ENCODE data around the gene PNPLA6.
A peak's percentile ranks its signal among the peaks of the same experiment; 100 is the strongest.

PNPLA6 gene

DNA sequence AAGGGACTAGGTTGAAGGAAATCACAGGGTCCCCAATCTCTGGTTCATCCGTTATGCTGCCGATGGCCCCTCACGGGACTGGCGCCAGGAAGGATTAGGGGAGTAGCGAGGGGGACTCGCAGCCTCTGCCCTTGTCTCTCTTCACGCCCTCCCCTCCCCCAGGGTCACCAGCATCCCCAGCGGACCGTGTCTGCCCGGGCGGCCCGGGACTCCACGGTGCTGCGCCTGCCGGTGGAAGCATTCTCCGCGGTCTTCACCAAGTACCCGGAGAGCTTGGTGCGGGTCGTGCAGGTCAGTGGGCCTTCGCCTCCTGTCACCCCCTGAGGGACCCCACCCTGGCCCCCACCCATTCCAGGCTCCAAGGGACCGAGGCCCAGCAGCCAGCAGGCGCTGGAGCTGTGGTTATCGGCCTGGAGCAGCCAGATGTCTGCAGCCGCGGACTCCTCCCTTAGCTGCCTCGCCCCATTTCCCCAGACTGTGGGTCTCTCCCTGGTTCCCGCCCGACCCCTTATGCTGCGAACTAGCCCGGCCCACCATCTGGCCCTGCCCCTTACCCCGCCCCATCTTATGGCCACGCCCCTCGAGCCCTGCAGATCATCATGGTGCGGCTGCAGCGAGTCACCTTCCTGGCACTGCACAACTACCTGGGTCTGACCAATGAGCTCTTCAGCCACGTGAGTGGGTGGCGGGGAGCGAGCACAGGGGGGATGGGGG is 5.4 kb downstream of the PNPLA6 start:
- Histone ChIP-seq H3K4me3 (ENCODE audit: low read length in 2 of 2) (no peak overlapping the region), H3K14ac (ENCODE audit: low read length) (no peak overlapping the region), H2AK5ac (ENCODE audit: low read depth, low read length) (no peak overlapping the region), H2BK120ac (ENCODE audit: low read depth, low read length) (no peak overlapping the region), H2AFZ (ENCODE audit: low read length) (no peak overlapping the region), H2BK15ac (ENCODE audit: low read length) (no peak overlapping the region), H2BK5ac (ENCODE audit: low read length) (no peak overlapping the region), H3K27ac (replicated peaks; ENCODE audit: low read length) (no peak overlapping the region), H3K79me1 (ENCODE audit: low read depth, low read length) (peaks cover 2% of the 10 kb centered on the region), H3K23ac (ENCODE audit: low read depth, low read length, poor library complexity) (peak overlapping the region; percentile 80), H3K4ac (ENCODE audit: low read length) (no peak overlapping the region), H3K9ac (ENCODE audit: low read depth, low read length, poor library complexity) (peak overlapping the region; percentile 21), H3K18ac (ENCODE audit: low read length) (no peak overlapping the region), H3K36me3 (replicated peaks in 1 of 2; ENCODE audit: control insufficient read depth in 2 of 2, insufficient read depth in 2 of 2, low read length in 2 of 2) (peaks cover 29 to 31% of the 10 kb centered on the region in 2 donors), H4K8ac (ENCODE audit: low read depth, low read length) (no peak overlapping the region), H3K27me3 (ENCODE audit: control insufficient read depth in 3 of 3, insufficient read depth in 3 of 3, low read depth in 1 of 3, low read length in 3 of 3) (no peaks in the 10 kb centered on the region), H3K4me2 (ENCODE audit: insufficient read depth, low read length, poor library complexity, severe bottlenecking) (no peak overlapping the region), H3K9me3 (replicated peaks in 1 of 2; ENCODE audit: control insufficient read depth in 2 of 2, insufficient read depth in 1 of 2, low read depth in 1 of 2, low read length in 2 of 2) (no peaks in the 10 kb centered on the region), H2BK12ac (ENCODE audit: low read length) (no peak overlapping the region), H4K91ac (ENCODE audit: low read depth, low read length, poor library complexity) (no peak overlapping the region), H3K4me1 (ENCODE audit: control insufficient read depth in 2 of 2, insufficient read depth in 1 of 2, low read depth in 1 of 2, low read length in 2 of 2) (no peaks in the 10 kb centered on the region)
- no CpG with 5 or more reads among the region's 39 CpGs for WGBS, 2 donors (ENCODE audit: extremely low coverage in 2 of 2, insufficient read length in 2 of 2, insufficient replicate concordance in 1 of 2)
- no peak for DNase-seq (ENCODE audit: low spot score)

DNA sequence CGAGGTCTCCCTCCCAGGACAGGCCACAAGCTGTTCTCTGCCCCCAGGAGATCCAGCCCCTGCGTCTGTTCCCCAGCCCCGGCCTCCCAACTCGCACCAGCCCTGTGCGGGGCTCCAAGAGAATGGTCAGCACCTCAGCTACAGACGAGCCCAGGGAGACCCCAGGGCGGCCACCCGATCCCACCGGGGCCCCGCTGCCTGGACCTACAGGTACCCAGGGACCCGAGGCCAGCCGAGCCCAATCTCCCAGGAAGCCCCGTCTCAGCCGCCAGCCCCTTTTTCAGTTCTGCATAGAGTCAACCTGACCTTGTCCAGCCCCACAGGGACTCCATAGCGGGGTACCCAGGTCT is 5.9 kb downstream of the PNPLA6 start:
- Histone ChIP-seq H3K9me3 (replicated peaks in 1 of 2; ENCODE audit: control insufficient read depth in 2 of 2, insufficient read depth in 1 of 2, low read depth in 1 of 2, low read length in 2 of 2) (no peaks in the 10 kb centered on the region), H3K4me1 (ENCODE audit: control insufficient read depth in 2 of 2, insufficient read depth in 1 of 2, low read depth in 1 of 2, low read length in 2 of 2) (no peaks in the 10 kb centered on the region), H3K9ac (ENCODE audit: low read depth, low read length, poor library complexity) (no peak overlapping the region), H3K4me2 (ENCODE audit: insufficient read depth, low read length, poor library complexity, severe bottlenecking) (no peak overlapping the region), H3K14ac (ENCODE audit: low read length) (no peak overlapping the region), H3K4ac (ENCODE audit: low read length) (no peak overlapping the region), H4K91ac (ENCODE audit: low read depth, low read length, poor library complexity) (no peak overlapping the region), H2BK12ac (ENCODE audit: low read length) (no peak overlapping the region), H2BK120ac (ENCODE audit: low read depth, low read length) (no peak overlapping the region), H3K79me1 (ENCODE audit: low read depth, low read length) (peaks cover 2% of the 10 kb centered on the region), H3K36me3 (replicated peaks in 1 of 2; ENCODE audit: control insufficient read depth in 2 of 2, insufficient read depth in 2 of 2, low read length in 2 of 2) (peaks cover 26 to 31% of the 10 kb centered on the region in 2 donors), H4K8ac (ENCODE audit: low read depth, low read length) (no peak overlapping the region), H2AK5ac (ENCODE audit: low read depth, low read length) (no peak overlapping the region), H3K27me3 (ENCODE audit: control insufficient read depth in 3 of 3, insufficient read depth in 3 of 3, low read depth in 1 of 3, low read length in 3 of 3) (no peaks in the 10 kb centered on the region), H2BK15ac (ENCODE audit: low read length) (no peak overlapping the region), H3K27ac (replicated peaks; ENCODE audit: low read length) (no peak overlapping the region), H3K18ac (ENCODE audit: low read length) (no peak overlapping the region), H2BK5ac (ENCODE audit: low read length) (no peak overlapping the region), H3K4me3 (ENCODE audit: low read length in 2 of 2) (no peak overlapping the region), H2AFZ (ENCODE audit: low read length) (no peak overlapping the region), H3K23ac (ENCODE audit: low read depth, low read length, poor library complexity) (no peak overlapping the region)
- no peak for DNase-seq (ENCODE audit: low spot score)
- no CpG with 5 or more reads among the region's 15 CpGs for WGBS, 2 donors (ENCODE audit: extremely low coverage in 2 of 2, insufficient read length in 2 of 2, insufficient replicate concordance in 1 of 2)

DNA sequence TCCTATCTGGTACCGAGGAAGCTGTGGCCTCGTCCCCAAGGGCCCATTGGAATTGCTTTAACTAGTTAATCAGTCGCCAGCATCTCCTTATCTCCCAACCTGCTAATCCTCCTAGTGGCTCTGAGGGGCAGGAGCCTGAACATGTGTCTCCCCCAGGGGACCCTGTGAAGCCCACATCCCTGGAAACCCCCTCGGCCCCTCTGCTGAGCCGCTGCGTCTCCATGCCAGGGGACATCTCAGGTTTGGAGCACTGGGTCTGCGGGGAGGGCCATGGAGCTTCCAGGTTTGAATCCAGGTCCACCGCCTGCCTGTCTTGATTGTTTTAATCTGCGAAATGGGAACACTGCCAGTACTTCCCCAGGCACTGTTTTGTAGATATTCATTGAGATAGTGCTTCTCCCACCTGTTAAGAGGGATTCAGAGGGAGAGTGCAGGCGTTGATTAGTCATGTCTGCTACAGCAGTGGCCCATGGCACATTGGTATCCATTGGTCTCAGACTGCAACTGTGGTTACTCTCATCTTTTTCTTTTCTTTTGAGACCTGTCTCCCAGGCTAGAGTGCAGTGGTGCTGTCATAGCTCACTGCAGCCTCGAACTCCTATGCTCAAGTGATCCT is 6.4 kb downstream of the PNPLA6 start:
- H3K9me3 ChIP-seq (replicated peaks in 1 of 2; ENCODE audit: control insufficient read depth in 2 of 2, insufficient read depth in 1 of 2, low read depth in 1 of 2, low read length in 2 of 2), result no peaks in the 10 kb centered on the region
- H3K14ac ChIP-seq (ENCODE audit: low read length), result no peak overlapping the region
- H4K8ac ChIP-seq (ENCODE audit: low read depth, low read length), result no peak overlapping the region
- no peak overlapping the region for H2AK5ac ChIP-seq (ENCODE audit: low read depth, low read length)
- H3K27ac ChIP-seq (replicated peaks; ENCODE audit: low read length), result no peak overlapping the region
- H2BK15ac ChIP-seq (ENCODE audit: low read length), result no peak overlapping the region
- no peaks in the 10 kb centered on the region for H3K27me3 ChIP-seq (ENCODE audit: control insufficient read depth in 3 of 3, insufficient read depth in 3 of 3, low read depth in 1 of 3, low read length in 3 of 3)
- no peak overlapping the region for H3K9ac ChIP-seq (ENCODE audit: low read depth, low read length, poor library complexity)
- H3K79me1 ChIP-seq (ENCODE audit: low read depth, low read length), result peaks cover 2% of the 10 kb centered on the region
- H3K23ac ChIP-seq (ENCODE audit: low read depth, low read length, poor library complexity), result no peak overlapping the region
- no peak overlapping the region for H2BK12ac ChIP-seq (ENCODE audit: low read length)
- DNase-seq (ENCODE audit: low spot score), result no peak
- H4K91ac ChIP-seq (ENCODE audit: low read depth, low read length, poor library complexity), result no peak overlapping the region
- H3K4me3 ChIP-seq (ENCODE audit: low read length in 2 of 2), result no peak overlapping the region
- H2AFZ ChIP-seq (ENCODE audit: low read length), result no peak overlapping the region
- no peak overlapping the region for H3K18ac ChIP-seq (ENCODE audit: low read length)
- H3K4me1 ChIP-seq (ENCODE audit: control insufficient read depth in 2 of 2, insufficient read depth in 1 of 2, low read depth in 1 of 2, low read length in 2 of 2), result no peaks in the 10 kb centered on the region
- H2BK120ac ChIP-seq (ENCODE audit: low read depth, low read length), result no peak overlapping the region
- no CpG with 5 or more reads among the region's 11 CpGs for WGBS, 2 donors (ENCODE audit: extremely low coverage in 2 of 2, insufficient read length in 2 of 2, insufficient replicate concordance in 1 of 2)
- no peak overlapping the region for H3K4ac ChIP-seq (ENCODE audit: low read length)
- H3K4me2 ChIP-seq (ENCODE audit: insufficient read depth, low read length, poor library complexity, severe bottlenecking), result no peak overlapping the region
- no peak overlapping the region for H2BK5ac ChIP-seq (ENCODE audit: low read length)
- H3K36me3 ChIP-seq (replicated peaks in 1 of 2; ENCODE audit: control insufficient read depth in 2 of 2, insufficient read depth in 2 of 2, low read length in 2 of 2), result peaks cover 24 to 29% of the 10 kb centered on the region in 2 donors

DNA sequence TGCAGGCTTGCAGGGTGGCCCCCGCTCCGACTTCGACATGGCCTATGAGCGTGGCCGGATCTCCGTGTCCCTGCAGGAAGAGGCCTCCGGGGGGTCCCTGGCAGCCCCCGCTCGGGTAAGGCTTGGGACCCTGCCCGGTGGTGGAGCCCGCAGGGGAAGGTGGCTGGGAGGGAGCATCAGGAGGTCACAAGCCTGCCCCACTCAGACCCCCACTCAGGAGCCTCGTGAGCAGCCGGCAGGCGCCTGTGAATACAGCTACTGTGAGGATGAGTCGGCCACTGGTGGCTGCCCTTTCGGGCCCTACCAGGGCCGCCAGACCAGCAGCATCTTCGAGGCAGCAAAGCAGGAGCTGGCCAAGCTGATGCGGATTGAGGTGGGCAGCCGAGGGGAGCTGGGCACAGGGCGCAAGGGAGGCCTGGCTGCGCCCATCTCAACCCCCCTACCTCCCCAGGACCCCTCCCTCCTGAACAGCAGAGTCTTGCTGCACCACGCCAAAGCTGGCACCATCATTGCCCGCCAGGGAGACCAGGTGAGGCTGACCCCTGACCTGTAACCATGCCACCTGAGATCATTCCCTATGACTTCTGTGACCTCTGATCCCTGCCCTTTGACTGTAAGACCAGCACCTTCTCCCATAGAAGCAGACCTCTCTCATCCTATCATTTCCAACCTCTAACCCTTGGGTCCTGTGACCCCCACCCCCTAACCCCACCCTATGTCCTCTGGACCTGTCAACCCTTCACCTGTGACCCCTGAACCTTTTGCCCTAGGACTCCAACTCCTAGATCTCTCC is 7.2 kb downstream of the PNPLA6 start:
- Histone ChIP-seq H3K4me1 (ENCODE audit: control insufficient read depth in 2 of 2, insufficient read depth in 1 of 2, low read depth in 1 of 2, low read length in 2 of 2) (no peaks in the 10 kb centered on the region), H3K27ac (replicated peaks; ENCODE audit: low read length) (no peak overlapping the region), H3K36me3 (replicated peaks in 1 of 2; ENCODE audit: control insufficient read depth in 2 of 2, insufficient read depth in 2 of 2, low read length in 2 of 2) (peaks cover 24 to 26% of the 10 kb centered on the region in 2 donors)

More for the DNA sequence above, 7.2 kb downstream of the PNPLA6 start:
- H3K18ac ChIP-seq (ENCODE audit: low read length), result no peak overlapping the region
- no peak overlapping the region for H2BK12ac ChIP-seq (ENCODE audit: low read length)
- no peak overlapping the region for H3K4me2 ChIP-seq (ENCODE audit: insufficient read depth, low read length, poor library complexity, severe bottlenecking)
- H3K27me3 ChIP-seq (ENCODE audit: control insufficient read depth in 3 of 3, insufficient read depth in 3 of 3, low read depth in 1 of 3, low read length in 3 of 3), result no peaks in the 10 kb centered on the region
- H4K91ac ChIP-seq (ENCODE audit: low read depth, low read length, poor library complexity), result no peak overlapping the region
- no peak for DNase-seq (ENCODE audit: low spot score)
- H3K23ac ChIP-seq (ENCODE audit: low read depth, low read length, poor library complexity), result no peak overlapping the region
- H3K4me3 ChIP-seq (ENCODE audit: low read length in 2 of 2), result no peak overlapping the region
- H2BK120ac ChIP-seq (ENCODE audit: low read depth, low read length), result no peak overlapping the region
- H3K9me3 ChIP-seq (replicated peaks in 1 of 2; ENCODE audit: control insufficient read depth in 2 of 2, insufficient read depth in 1 of 2, low read depth in 1 of 2, low read length in 2 of 2), result no peaks in the 10 kb centered on the region
- no peak overlapping the region for H2BK15ac ChIP-seq (ENCODE audit: low read length)
- no peak overlapping the region for H4K8ac ChIP-seq (ENCODE audit: low read depth, low read length)
- H3K9ac ChIP-seq (ENCODE audit: low read depth, low read length, poor library complexity), result no peak overlapping the region
- no peak overlapping the region for H3K14ac ChIP-seq (ENCODE audit: low read length)
- no CpG with 5 or more reads among the region's 24 CpGs for WGBS, 2 donors (ENCODE audit: extremely low coverage in 2 of 2, insufficient read length in 2 of 2, insufficient replicate concordance in 1 of 2)
- no peak overlapping the region for H3K4ac ChIP-seq (ENCODE audit: low read length)
- H3K79me1 ChIP-seq (ENCODE audit: low read depth, low read length), result peaks cover 2% of the 10 kb centered on the region
- no peak overlapping the region for H2AFZ ChIP-seq (ENCODE audit: low read length)
- no peak overlapping the region for H2AK5ac ChIP-seq (ENCODE audit: low read depth, low read length)
- H2BK5ac ChIP-seq (ENCODE audit: low read length), result no peak overlapping the region
